ENCODE measurements around the gene ABLIM1.

- no peak for TF ChIP-seq CTCF (conservative IDR thresholded peaks at IDR 0.05 in 1 of 2, IDR thresholded peaks at IDR 0.05 in 1 of 2; ENCODE audit: low read depth in 1 of 2, low read length in 2 of 2)
- TF ChIP-seq EZH2 (IDR thresholded peaks at IDR 0.05; ENCODE audit: low read length, missing control alignments): no peak
These were observed 4.1 kb downstream of the ABLIM1 start for GRCh38 chr10:114653926-114654325.

All from fibroblast of lung (primary cell).